NCI-H82 (cell line): ENCODE results near the gene SLC25A23.
"Not testable (repeated sequence)": the region's sequence is repeated elsewhere in the genome, so short reads cannot be mapped to it uniquely, and the experiment has no call there.

Source experiments
- DNase-seq: peaks from one replicate; lab custom pipeline; 2025; lab: John Stamatoyannopoulos, UW

SLC25A23 gene

DNA sequence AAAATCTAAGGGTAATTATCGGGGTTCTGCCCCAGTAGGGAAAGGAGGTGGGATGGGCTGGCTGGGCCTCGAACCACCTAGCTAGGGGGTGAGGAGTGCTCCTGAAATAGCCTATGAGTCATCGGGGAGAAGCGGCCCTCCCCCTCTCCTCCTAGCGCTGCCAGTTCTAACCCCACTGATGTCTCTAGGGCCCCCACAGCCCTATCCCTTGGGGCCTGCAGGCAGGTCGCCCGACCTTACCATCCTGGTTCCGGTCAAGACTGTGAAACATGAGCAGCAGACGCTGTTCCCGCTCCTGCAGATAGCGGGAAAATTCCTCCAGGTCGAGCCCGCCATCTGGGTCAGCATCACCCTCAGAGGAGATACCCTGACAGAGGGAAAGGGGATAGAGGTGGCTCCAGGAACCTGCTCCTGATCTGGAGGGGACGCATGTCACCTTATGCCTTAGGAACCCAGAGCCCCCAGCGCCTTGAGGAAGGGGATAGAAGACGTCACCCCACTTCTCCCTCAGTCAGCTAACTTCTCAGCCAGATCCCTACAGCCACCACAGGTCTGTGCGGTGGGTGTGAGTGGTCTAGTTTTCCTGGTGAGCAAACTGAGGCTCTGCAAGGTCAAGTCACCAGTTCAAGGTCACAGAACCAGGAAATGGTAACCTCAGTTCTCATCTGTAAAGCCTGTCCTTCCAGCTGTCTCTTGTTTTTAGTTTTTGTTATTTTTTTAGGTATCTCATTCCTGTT, 1.5 kb downstream of the SLC25A23 start:
- DNase-seq = no peak

DNA sequence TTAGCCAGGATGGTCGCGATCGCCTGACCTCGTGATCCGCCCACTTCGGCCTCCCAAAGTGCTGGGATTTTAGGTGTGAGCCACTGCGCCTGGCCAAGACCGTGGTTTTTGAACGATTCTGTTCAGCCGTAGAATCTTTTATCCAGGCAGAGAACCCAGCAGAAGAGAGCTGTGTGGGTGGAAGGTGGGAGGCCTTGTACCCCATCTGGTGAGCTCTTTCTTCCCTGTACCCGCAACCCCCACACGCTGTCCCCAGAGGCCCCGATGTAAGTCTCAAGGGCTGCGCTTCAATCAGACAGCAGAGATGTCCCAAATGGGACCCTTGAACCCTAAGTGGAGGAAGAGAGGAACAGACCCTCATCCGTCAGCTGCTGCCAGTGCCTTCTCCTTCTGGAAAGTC, 3.7 kb downstream of the SLC25A23 start:
- no peak for DNase-seq

DNA sequence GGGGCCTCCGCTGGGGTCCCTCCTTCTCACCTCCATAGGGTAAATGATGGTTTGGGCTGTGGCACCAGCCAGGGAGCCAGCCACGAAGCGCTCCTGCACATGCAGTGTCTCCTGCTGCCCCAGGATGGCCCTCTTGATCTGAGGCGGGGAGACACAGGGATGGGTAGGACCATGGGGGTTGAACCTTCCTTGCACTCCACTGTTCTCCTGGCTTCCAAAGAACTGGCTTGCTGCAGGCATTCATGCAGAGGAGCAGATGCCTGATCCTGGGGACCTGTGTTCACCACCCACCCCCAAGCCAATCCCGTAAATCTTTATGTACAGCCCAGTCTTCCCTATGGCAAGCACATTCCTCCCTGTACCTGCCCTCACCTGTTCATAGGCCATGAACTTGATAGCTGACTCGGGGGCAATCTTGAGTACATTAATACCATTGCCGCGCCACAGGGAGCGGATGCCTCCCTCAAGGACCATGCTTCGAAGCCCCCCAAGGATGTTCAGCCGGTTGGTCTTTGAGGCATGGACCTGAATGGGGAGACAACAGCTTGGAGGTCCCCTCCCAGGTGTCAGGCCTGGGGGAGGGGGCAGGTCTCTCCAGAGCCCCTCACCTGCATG, 5.5 kb downstream of the SLC25A23 start:
- no peak for DNase-seq

DNA sequence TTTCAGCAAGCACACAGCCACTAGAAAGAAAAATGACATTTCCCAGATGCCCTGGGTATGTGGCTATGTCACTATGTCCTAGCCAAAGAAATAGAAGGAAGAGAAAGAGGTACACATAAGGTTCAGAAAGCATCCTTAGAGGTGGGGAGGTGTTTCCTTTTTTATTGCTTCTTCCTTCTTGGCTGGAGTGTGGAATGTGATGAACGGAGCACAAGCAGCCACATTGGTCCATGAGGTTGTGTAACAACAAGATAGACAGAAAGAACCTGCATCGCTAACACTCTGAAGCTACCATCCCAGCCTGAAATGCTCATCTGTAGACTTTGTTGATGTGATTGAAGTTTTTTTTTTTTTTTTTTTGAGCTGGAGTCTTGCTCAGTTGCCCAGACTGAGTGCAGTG, 6.7 kb downstream of the SLC25A23 start:
- no peak for DNase-seq

DNA sequence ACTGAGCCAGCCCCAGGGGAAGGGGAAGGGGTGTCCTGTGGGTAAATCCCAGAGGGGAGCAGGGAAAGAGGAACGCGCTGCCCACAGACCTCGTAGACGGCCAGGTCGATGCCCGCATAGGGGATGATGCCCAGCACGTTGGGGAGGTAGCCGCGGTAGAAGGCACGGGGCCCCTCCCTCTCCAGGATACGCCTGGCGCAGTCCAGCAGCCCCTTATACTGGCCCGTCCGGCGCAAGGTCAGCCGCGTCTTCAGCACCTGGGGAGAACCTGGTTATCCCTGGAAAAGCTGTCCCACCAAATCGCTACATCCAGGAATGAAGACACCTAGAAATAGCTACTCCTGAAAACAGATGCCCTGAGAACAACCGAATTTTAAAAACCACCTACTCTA, 7.4 kb downstream of the SLC25A23 start:
- no peak for DNase-seq

DNA sequence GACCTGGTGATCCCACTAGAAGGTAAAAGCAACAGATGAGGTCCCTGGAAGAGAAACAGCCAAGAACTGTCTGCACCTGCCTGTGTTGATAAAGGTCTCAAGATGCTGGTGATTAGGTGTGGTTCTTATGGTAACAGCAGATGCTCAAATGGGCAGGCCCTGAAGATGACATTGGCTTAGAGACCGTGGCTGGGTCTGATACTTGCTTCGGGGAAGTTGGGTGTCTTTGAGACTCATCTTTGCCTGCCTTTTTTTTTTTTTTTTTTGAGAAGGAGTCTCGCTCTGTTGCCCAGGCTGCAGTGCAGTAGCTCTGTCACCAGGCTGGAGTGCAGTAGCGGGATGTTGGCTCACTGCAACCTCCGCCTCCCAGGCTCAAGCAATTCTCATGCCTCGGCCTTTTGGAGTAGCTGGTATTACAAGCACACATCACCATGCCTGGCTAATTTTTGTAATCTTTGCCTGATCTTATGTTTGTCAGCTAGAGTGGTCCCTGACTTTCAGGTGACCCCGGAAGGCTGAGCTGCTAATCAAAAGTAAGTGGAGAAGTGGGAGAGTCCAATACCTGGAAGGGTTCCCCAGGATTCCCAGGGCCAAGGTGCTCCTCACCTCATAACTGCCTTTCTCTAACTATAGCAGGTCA, 7.9 kb downstream of the SLC25A23 start:
- DNase-seq = no peak

DNA sequence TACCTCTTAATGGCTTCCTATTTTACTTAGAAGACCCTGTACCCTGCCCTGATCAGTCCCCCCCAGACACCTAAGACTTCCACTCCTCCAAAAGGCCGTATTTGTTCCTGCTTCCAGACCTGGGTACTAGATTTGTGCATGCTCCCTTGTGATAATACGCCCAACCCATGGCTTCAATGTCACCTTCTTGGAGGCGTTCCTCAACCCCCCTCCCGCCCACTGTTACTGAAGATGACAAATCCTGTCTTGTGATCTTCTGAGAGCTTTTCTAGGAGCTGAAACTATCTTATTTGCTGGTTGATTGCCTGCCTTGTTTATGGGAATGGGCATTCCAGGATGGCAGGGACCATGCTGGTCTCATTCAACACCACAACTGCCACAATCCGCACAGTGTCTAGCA, 9.4 kb downstream of the SLC25A23 start:
- no peak for DNase-seq

DNA sequence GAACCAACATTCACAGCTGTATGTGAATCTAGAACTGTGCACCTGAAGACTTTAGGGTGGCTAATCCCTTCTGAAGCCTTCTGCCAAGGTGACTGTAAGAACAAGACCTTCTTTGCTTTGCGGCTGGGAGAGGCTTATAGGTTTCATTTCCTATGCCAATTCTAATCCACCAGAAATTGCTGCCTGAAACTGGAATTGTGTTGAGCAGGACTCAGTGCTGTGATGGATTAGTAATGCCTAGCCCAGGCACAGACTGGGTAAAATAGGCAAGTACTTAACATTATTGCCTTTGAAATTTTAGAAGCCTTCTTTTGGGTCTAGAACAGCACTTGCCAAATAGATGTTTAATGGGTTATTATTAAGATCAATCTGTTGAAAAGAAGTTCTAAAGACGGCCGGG, 11.5 kb downstream of the SLC25A23 start:
- DNase-seq = no peak

DNA sequence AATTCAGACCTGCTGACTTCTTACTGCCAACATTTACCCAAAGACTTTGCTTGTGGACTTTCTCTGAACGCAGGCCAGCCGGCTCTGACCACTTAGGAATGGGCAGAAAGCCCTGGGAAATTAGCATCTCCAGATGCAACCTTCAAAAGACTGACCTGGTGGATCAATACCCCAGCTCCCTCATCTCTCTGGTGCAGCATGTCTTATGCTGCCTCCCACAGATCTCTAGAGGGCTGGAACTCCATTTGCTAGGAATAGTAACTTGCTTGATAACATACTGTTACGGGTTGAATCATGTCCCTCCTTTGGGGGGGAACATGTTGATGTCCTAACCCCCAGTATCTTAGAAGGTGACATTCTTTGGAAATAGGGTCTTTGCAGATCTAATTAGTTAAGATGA, 13.1 kb downstream of the SLC25A23 start:
- no peak for DNase-seq

DNA sequence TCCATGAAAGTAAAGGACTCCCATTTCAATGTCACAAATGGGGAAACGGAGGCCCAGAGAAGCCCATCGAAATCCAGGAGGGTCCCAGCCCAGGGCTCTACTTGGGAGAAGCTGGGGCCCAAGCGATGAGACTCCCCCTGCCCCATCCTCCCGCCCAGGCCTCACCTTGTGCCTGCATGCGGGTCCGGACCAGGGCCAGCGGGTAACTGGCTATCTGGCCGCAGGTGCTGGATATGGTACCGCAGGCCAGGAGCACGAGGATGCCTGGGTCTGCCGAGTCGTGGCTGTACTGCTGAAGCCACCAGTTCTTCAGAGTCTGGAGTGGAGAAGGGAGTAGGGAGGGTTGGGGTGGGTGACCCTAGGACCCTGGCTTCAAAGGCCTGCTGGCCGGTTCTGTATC, 15.6 kb downstream of the SLC25A23 start:
- DNase-seq = no peak

DNA sequence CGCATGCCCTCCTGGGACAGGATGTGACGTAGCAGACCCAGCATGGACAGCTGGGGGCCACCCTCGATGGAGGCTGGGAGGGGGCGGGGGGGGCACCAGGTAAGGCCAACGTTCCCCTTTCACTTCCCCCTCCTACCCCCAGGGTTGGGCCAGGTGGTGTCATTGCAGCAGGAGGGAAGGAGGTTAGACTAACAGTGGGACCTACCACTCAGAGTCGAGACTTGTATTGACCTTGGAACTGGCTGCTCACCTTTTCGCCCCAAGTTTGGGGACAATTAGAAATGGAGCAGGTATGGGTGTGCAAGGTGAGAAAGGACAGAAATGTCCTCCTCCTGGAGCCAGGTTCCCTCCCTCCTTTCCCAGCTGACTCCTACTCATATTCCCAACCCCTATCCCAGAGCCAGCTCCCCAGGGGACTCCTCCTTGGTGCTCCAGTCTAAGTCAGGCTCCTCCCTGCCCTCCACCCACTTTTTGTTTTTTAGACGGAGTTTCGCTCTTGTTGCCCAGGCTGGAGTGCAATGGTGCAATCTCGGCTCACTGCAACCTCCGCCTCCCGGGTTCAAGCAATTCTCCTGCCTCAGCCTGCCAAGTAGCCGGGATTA, 17.4 kb downstream of the SLC25A23 start:
- no peak for DNase-seq

DNA sequence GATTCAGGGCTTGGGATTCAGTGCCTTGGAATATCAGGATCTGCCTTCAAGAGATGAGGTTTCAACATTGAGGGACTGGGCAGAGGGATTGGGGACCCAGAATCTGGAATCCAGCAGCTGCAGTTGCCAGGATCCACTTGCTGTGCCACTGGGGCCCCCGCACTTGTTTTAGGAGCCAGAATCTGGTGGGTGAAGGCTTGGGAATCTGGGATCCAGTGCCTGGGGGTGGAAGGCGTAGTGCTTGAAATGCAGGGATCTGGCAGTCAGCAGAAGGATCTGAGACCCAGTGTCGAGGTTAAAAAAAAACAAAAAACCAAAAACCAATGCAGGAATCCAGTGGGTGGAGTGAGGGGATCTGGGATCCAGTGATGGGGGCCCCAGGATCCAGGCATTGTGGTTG, 18.7 kb downstream of the SLC25A23 start:
- no peak for DNase-seq

DNA sequence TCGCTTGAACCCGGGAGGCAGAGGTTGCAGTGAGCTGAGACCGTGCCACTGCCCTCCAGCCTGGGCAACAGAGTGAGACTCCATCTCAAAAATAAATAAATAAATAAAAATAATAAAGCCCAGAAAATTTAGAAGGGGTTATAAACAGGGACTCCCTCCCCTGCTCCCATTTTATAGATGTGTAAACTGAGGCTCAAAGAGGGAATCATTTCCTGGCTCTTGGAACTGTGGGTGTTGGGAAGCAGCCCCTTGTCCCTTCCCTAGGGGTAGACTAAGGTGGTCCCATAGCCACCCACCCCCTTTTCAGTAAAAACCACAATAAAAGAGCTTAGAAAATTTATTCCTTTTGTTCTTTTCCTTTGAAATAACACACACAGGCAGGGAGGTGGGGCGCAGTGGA, 19.8 kb downstream of the SLC25A23 start:
- no peak for DNase-seq

DNA sequence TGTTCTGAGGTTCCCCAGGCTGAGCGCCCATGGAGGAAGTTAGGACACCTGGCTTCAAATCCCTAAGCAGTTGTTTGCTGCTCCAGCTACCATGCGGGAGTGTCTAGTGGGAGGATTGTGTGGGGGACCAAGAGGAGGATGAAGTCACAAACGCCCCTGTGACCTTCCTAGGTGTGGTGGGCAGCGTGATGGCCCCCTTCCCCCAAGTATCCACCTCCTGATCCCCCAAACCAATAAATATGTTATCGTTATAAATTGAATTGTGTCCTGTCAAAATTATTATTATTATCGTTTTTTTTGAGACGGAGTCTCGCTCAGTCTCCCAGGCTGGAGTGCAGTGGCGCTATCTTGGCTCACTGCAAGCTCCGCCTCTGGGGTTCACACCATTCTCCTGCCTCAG, 25.9 kb downstream of the SLC25A23 start, which contains the start of gene SLC25A41:
Gene SLC25A41 (minus strand): TSS at position 101 of the 400 bp plus-strand sequence. CDS start 70 bp downstream, at position 31.
- no peak for DNase-seq

DNA sequence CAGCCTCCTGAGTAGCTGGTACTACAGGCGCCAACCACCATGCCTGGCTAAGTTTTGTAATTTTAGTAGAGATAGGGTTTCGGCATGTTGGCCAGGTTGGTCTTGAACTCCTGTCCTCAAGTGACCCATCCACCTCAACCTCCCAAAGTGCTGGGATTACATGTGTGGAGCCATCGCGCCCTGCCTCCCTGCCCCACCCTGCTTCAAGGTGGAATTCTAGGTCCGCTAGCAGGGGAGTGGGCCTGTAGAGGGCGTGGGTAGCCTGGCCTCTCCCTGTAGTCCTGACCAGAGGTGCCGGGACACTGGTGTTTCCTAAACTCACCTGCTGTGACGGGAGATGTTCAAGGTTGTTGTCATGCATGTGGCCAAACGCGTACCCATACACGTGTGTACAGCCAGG, 26.4 kb downstream of the SLC25A23 start:
- DNase-seq = no peak

DNA sequence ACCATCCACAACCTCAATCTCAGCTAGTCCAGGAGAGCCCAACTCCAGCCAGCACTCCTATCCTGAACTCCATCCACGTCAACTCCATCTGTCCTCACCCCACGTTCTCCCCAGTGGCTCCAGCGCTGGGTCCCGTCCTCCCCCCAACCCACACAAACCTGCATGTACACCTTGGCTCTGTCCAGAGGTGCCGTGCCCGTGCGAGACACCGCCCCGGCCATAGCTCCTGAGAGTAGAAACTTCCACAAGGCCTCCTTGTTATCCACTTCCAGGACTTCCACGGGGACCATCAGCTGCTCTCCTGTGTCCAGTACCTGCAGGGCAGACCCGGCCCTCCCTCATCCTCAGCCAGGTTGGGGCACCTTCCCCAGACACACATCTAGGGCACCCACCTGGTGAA, 27.7 kb downstream of the SLC25A23 start:
- no peak for DNase-seq

DNA sequence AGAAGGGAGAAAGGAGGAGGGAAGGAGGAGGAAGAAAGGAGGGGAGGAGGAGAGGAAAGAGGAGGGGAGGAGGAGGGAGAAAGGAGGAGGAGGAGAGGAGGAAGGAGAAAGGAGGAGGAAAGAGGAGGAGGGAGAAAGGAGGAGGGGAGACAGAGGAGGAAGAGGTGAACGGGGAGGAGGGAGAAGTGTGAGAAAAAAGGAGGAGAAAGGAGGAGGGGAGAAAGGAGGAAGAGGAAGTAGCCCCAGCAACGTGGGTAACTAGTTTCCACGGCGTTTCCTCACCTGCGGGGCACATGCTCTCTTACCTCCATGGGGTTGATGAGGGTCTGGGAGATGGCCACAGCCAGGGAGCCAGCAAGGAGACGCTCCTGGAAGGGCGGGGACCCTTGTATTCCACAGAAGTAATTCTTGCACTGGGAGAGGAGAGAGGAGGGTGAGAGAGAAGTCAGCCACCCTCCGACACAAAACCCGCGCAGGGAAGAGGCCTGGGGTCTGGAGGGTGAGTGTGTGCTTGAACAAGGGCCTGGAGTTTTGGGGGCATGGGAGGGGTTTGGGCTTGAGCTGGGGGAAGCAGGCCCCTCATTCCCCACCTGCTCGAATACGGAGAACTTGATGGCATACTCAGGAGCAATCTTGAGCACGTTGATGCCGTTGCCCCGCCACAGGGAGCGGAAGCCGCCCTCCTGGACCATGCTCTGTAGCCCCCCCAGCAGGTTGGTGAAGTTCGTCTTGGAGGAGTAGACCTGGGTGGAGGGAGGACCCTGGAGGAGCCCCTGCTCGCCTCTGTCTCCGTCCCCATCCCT, 30.0 kb downstream of the SLC25A23 start:
- DNase-seq = no peak

DNA sequence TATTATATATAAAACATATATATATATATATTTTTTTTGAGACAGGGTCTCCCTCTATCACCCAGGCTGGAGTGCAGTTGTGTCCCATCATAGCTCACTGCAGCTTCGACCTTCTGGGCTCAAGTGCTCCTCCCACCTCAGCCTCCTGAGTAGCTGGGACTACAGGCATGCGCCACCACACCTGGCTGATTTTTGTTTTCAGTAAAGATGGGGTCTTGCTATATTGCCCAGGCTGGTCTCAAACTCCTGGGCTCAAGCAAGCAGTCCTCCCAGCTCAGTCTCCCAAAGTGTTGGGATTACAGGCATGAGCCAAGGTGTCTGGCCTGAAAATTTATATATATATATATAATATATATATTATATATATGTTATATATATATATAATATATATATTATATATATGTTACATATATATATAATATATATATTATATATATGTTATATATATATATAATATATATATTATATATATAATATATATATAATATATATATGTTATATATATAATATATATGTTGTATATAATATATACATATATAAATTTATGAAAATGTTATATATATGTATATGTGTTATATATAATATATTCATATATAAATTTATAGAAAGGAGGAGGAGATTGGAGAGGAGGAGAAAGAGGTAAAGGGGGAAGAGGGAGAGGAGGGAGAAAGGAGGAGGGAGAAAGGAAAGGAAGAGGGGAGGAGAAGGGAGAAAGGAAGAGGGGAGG, 30.7 kb downstream of the SLC25A23 start:
- not testable (repeated sequence) for DNase-seq

DNA sequence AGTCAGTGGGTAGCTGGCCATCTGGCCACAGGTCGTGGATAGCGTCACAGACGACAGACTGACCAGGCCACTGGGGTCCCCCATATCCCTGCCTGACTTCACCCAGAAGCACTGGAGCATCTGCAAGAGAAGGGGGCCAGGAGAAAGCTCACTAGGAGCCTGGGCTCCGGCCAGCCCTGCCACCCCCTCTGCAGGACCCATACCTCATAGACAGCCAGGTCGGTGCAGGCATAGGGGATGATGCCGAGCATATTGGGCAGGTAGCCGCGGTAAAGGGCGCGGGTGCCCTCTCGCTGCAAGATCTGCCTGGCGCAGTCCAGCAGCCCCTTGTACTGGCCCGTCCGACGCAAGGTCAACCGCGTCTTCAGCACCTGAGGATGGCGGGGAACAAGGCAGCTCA, 32.5 kb downstream of the SLC25A23 start:
- DNase-seq = no peak

DNA sequence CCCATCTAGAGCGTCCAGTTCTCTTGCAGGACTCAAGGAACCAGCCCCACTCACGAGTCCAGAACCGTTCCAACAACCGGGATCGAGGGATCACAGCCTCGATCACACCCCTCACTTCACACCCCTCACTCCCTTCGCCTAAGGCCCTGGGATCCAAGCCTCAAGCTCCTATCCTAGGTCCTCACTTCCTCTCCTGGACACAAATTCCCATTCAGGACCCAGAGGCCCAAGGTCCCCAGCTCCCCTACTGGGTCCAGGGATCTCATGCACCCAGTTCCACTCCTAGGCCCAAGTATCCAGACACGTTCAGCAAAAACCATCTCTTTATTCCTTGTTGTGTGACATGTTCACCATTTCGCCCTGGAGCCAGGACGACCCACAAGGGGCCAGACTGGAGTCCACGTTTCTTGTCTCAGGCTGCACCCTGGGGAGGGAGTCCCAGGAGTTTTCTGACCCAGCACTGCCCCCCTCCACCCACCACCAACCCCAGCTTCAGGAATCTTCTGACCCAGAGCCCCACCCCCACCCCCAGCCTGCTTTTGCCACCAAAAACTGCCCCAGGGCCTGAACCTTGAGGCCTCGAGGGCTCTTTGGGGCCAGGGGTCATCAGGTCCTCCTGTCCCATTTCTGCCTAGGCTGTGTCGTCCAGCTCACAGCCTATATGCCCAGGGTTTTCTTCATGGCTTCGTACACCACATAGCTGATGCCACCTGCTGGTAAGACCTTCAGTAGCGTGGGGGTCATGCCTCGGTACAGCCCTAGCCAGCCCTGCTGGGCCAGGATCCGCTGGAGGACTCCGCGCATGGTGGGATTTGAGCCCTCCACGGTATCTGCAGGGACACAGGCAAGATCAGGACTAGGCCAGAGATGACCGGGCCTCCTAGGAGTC, 33.6 kb downstream of the SLC25A23 start:
- DNase-seq = peak; percentile 29
